ENCODE measurements around the gene VIPR2.
"Not testable (repeated sequence)": the region's sequence is repeated elsewhere in the genome, so short reads cannot be mapped to it uniquely, and the experiment has no call there.

VIPR2 gene

DNA sequence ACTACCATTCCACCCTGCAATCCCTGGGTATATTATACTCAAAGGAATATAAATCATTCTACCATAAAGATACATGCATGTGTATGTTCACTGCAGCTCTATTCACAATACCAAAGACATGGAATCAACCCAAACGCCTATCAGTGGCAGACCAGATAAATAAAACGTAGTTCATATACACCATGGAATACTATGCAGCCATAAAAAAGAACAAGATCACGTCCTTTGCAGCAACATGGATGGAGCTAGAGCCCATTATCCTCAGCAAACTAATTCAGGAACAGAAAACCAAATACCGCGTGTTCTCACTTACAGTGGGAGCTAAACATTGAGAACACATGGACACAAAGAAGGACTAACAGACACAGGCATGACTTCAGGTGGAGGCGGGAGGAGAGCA, 150.0 kb downstream of the VIPR2 start:
- DNase-seq (ENCODE audit: low read depth, low spot score) = no peak

DNA sequence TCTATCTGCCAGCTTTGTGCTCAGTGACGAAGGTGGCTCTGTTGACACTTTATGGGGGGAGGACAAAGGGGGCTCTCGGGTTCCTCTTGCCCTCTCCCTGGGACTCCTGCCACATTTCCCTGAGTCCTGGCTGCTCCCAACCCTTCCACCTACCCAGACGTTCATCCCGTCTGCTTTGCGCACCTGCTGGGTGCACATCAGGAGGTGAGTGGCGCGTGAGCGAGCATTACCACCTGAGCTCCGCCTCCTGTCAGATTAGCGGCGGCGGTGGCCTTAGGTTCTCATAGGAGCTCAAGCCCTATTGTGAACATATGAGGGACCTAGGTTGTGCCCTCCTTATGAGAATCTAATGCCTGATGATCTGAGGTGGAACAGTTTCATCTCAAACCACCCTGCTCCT, 151.1 kb downstream of the VIPR2 start:
- DNase-seq (ENCODE audit: low read depth, low spot score) = no peak

DNA sequence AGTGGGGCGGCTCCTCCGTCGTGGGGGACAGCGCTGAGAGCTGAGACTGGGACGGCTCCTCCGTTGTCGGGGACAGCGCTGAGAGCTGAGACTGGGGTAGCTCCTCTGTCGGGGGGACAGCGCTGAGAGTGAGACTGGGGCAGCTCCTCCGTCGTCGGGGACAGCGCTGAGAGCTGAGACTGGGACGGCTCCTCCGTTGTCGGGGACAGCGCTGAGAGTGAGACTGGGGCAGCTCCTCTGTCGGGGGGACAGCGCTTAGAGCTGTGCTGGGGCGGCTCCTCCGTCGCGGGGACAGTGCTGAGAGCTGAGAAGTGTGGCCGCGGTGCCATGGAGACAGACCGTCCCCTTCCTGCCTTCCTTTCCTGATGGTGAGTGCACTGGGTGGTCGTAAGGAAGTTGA, 151.9 kb downstream of the VIPR2 start:
- DNase-seq (ENCODE audit: low read depth, low spot score) = no peak

DNA sequence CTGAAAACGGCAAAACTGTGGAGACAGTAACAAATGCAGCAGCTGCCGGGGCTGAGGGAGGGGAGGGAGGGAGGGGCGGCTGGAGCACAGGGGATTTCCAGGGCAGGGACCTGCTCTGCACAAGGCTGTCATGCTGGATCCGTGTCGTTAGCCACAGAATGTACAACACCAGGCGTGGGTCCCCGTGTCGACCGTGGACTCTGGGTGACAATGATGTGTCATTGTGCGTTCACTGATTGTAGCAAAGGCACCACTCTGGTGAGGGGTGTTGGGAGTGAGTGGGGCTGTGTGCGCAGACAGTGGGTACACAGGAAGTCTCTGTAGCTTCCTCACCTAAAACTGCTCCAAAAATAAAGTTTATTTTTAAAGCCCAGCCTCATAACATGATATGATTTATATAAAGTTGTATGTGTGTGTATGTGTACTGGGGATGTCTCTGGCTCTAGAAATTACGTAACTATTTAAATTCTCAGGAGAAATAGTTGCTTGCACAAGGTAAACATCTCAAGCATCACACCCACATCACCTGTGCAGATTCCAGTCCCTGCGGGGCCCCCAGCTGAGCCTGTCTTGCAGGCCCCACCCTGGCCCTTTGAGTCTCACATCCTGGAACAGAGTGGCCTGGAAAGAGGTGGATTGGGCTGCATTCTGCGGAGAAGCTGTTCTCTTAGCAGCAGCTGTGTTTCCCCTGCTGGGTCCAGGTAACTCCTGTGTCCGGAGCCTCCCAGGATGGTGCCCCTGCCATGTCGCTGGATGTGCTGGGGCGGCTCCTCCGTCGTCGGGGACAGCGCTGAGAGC, 152.6 kb downstream of the VIPR2 start:
- DNase-seq (ENCODE audit: low read depth, low spot score) = no peak

DNA sequence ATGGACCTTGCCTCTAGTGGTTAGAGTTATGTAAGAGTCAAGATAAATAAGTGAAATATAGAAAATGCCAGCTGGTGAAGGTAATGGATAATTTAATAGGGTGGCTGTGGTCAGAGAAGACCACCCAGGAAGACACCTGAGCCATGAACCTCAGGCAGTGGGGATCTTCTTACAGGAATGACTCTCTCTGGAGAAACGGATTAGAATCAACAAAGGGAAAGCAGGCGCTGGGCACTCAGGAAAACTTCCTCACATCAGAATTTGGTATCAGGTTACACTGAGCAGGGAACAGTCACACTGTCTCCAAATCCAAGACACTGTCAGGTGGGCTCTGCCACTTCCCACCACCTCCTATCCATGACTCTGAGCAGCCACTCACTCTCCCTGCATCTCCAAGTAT, 155.7 kb downstream of the VIPR2 start:
- DNase-seq (ENCODE audit: low read depth, low spot score) = no peak

DNA sequence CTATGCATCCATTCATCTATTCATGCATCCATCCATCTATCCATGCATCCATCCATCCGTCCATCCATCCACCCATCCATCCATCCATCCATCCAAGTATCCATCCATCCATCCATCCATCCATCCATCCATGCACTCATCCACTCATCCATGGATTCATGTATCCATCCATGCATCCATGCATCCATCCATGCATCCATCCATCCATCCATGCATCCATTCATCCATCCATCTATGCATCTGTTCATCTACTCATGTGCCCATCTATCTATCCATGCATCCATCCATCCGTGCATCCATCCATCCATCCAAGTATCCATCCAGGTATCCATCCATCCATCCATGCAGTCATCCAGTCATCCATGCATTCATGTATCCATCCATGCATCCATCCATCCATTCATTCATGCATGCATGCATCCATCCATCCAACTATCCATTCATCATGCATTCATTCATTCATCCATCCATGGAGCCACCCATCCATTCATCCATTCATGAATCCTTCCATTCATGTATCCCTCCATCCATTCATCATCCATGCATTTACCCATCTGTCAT, 156.3 kb downstream of the VIPR2 start:
- no peak for DNase-seq (ENCODE audit: low read depth, low spot score)

DNA sequence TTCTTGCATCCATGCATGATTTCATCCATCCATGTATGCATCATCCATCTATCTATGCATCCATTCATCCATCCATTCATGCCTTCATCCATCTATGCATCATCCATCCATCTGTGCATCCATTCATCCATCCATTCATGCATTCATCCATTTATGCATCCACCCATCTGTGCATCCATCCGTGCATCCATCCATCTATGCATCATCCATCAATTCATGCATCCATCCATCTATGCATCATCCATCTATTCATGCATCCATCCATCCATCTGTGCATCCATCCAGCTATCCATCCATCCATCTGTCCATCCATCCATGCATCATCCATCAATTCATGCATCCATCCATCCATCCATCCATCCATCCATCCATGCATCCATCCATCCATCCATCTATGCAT, 157.0 kb downstream of the VIPR2 start:
- no peak for DNase-seq (ENCODE audit: low read depth, low spot score)

DNA sequence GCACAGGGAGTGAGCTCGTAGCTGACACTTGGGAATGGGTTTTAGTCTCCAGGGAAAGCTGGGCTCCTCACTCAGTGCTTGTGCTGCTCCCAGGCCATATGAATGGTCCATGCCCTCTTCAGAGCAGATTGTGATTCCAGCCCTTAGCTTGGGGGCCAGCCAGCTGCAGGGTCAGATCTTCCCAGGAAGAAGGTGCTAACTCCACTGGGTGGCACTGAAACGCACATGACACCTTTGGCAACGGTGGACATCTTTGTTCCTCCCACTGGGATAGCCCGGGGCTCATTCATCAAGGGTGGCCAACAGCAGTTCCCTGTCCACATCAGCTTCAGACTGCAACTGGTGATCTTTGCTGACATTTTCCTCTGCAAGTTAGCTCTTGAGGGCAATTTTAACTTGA, 159.1 kb downstream of the VIPR2 start:
- DNase-seq (ENCODE audit: low read depth, low spot score) = no peak

DNA sequence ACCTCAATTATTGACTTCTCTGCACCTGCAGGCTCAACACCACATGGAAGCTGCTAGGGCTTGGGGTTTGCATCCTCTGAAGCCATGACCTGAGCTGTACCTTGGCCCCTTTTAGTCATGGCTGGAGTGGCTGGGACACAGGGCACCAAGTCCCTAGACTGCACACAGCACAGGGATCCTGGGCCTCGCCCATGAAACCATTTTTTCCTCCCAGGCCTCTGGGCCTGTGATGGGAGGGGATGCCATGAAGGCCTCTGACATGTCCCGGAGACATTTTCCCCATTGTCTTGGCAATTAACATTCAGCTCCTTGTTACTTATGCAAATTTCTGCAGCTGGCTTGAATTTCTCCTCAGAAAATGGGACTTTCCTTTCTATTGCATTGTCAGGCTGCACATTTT, 160.7 kb downstream of the VIPR2 start:
- DNase-seq (ENCODE audit: low read depth, low spot score) = not testable (repeated sequence)

DNA sequence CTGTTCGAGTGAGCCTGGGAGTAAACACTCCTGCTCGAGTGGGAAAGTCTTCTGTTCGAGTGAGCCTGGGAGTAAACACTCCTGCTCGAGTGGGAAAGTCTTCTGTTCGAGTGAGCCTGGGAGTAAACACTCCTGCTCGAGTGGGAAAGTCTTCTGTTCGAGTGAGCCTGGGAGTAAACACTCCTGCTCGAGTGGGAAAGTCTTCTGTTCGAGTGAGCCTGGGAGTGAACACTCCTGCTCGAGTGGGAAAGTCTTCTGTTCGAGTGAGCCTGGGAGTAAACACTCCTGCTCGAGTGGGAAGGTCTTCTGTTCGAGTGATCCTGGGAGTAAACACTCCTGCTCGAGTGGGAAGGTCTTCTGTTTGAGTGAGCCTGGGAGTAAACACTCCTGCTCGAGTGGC, 162.6 kb downstream of the VIPR2 start:
- not testable (repeated sequence) for DNase-seq (ENCODE audit: low read depth, low spot score)

DNA sequence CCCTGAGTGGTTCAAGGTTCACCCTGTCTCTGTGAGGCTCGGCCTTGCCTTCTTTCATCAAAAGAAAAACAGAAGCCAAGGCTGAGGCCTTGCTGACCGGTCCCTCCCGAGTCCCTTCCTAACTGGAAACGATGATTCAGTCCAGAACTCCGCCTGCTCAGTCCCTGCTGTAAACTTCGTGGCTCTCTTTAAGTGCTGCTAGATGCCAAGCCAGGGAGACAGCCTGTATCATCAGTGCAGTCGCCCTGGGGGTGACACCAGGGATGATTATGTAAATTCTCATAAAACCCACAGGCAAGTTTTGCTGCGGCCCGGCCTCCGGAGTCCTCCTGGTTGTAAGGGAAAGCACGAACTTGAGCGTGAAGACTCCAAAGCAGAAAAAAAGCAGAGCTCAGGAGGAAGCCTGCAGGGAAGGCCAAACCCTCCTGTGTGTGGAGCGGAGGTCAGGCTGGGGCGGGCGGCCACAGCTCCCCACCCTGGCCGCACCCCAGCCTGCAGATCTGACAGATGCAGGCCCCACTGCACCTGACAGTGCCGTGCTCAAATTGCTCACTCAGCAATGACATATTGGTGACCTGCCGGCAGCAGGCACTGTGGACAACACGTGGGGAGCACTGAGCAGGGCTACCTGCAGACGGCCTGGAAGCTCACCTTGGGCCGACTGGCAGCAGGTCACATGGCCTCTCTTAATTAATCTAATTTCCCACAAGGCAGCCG, 164.9 kb downstream of the VIPR2 start:
- DNase-seq (ENCODE audit: low read depth, low spot score) = no peak

DNA sequence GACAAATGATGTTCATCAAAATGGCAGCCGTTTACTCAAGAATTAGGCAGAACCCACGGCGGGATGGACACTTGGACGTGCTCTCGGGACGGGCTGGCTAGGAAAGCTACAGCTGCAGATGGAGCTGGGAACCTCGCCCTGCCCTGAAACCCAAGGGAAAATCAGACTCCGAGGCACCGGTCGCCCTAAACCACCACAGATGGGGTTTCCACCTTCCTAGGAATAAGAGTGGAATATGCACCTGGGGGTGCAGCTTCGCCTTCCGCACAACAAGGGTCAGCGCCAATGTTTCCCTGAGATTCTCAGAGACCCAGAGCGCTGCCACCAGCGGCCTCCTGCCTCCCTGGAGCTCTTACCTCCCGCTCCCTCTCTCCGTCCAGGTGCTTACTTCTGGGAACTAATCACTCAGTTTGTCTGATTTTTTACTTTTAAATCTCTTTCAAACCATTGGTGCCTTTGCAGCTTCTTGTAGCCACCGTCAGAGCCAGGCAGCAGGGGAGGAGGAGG, 165.6 kb downstream of the VIPR2 start:
- no peak for DNase-seq (ENCODE audit: low read depth, low spot score)
